Lower leg skin (tissue), 3 donors: ENCODE data around the gene SERPINA9.

Experiments used
- POLR2A ChIP-seq, 2 donors: fragments of 450-650 bp; IDR thresholded peaks; one replicate each; pipeline ENCODE4 v1.6.1; 2016 to 2017; ENCODE audit warnings: antibody characterized with exemption in 2 of 2, mild to moderate bottlenecking in 1 of 2, moderate library complexity in 1 of 2
- TF ChIP-seq, protein P1 (sequence below), 3 donors: fragments of 450-650 bp; IDR thresholded peaks; one replicate each; pipeline ENCODE4 v1.5.1; 2016; ENCODE audit warnings: antibody characterized with exemption in 3 of 3, mild to moderate bottlenecking in 3 of 3, moderate library complexity in 2 of 3

DNA sequence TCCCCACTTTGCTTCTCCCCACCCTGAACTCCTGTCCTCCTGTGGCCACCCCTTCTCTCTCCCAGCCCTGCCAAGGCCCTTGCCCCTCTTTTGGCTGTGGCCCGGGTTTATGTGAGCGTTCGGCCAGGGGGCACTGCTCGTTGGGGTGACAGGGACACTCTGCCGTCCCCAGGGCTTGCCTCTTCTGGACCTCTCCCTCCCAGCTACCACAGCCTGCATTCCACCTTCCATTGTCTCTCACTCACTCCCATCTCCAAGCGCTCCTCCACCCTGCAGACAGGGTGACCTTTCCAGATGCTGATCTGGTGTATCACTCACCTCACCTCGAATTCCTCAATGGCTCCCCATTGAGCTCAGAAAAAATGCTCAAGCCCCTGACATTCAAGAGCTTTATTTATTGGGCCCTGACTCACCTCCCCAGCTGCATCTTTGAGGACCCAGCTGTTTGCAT, 1.4 kb downstream of the SERPINA9 start:
- TF ChIP-seq, protein P1, sequence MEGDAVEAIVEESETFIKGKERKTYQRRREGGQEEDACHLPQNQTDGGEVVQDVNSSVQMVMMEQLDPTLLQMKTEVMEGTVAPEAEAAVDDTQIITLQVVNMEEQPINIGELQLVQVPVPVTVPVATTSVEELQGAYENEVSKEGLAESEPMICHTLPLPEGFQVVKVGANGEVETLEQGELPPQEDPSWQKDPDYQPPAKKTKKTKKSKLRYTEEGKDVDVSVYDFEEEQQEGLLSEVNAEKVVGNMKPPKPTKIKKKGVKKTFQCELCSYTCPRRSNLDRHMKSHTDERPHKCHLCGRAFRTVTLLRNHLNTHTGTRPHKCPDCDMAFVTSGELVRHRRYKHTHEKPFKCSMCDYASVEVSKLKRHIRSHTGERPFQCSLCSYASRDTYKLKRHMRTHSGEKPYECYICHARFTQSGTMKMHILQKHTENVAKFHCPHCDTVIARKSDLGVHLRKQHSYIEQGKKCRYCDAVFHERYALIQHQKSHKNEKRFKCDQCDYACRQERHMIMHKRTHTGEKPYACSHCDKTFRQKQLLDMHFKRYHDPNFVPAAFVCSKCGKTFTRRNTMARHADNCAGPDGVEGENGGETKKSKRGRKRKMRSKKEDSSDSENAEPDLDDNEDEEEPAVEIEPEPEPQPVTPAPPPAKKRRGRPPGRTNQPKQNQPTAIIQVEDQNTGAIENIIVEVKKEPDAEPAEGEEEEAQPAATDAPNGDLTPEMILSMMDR (IDR thresholded peaks at IDR 0.05), result no peak
- no peak for TF ChIP-seq POLR2A (IDR thresholded peaks at IDR 0.05)
